ENCODE data around the gene CYSLTR2. TPM values are rescaled to one million over a fixed set of nuclear protein-coding genes. Genes with fewer than 3 reads are reported as not detected.

Gene CYSLTR2
- total RNA-seq, 3 donors from 2014 or later, result 0.14 to 1.4 (median 0.58) TPM

GRCh38 chr13:48737689-48738088 is 84.0 kb downstream of the CYSLTR2 start:
- ATAC-seq (no peak), DNase-seq (no peak)
- Histone ChIP-seq H3K4me3 (no peak overlapping the region), H3K36me3 (ENCODE audit: low read depth) (no peaks in the 10 kb centered on the region), H3K9me3 (no peaks in the 10 kb centered on the region), H3K4me1 (ENCODE audit: low read depth) (peaks cover 2% of the 10 kb centered on the region)
- TF ChIP-seq, protein P1, sequence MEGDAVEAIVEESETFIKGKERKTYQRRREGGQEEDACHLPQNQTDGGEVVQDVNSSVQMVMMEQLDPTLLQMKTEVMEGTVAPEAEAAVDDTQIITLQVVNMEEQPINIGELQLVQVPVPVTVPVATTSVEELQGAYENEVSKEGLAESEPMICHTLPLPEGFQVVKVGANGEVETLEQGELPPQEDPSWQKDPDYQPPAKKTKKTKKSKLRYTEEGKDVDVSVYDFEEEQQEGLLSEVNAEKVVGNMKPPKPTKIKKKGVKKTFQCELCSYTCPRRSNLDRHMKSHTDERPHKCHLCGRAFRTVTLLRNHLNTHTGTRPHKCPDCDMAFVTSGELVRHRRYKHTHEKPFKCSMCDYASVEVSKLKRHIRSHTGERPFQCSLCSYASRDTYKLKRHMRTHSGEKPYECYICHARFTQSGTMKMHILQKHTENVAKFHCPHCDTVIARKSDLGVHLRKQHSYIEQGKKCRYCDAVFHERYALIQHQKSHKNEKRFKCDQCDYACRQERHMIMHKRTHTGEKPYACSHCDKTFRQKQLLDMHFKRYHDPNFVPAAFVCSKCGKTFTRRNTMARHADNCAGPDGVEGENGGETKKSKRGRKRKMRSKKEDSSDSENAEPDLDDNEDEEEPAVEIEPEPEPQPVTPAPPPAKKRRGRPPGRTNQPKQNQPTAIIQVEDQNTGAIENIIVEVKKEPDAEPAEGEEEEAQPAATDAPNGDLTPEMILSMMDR (IDR thresholded peaks at IDR 0.05), result no peak
- intact Hi-C loops (cut with DNase I, micrococcal nuclease), result loop anchor here in 1 of 2 donors (10.0 kb wide), 1 partner anchor 143 kb away; no protein-coding TSS in a partner anchor

GRCh38 chr13:48738311-48738710 is 84.6 kb downstream of the CYSLTR2 start:
- DNase-seq, result no peak
- H3K9me3 ChIP-seq, result no peaks in the 10 kb centered on the region
- TF ChIP-seq, protein P1 (IDR thresholded peaks at IDR 0.05), result no peak
- H3K4me1 ChIP-seq (ENCODE audit: low read depth), result peaks cover 2% of the 10 kb centered on the region
- H3K4me3 ChIP-seq, result no peak overlapping the region
- ATAC-seq, result no peak
- intact Hi-C loops (cut with DNase I, micrococcal nuclease), result loop anchor here in 1 of 2 donors (10.0 kb wide), 1 partner anchor 144 kb away; no protein-coding TSS in a partner anchor
- H3K36me3 ChIP-seq (ENCODE audit: low read depth), result no peaks in the 10 kb centered on the region

DNA sequence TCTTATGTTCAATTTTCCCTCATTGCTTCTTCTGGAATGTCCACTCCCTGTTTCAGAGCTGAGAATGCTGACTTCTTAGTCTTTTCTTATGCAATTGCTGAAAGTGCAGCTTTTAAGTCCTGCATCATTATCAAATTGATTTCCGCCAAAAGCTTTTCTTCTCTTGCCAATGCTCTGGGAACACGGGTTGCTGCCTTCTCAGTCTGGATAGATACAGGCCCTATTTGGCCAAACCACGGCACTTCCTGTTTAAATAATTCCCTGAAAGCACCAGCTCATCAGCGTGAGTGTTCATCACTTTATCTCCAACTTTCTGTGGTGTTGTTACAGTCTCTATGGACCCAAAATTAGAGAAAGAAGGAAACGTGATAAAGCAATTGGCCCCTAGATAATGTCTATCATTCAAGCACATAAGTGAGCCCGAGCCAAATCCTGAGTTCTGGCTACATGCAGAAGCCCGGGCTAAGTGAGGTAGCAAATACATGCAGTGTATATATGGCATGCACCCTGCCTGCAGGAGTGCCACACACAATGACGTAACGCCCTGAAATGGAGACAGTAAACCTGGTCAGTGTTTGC is 85.7 kb downstream of the CYSLTR2 start:
- no peak for ATAC-seq
- intact Hi-C loops (cut with DNase I, micrococcal nuclease), result loop anchor here in 1 of 2 donors (10.0 kb wide), 1 partner anchor 145 kb away; no protein-coding TSS in a partner anchor
- no peaks in the 10 kb centered on the region for H3K36me3 ChIP-seq (ENCODE audit: low read depth)
- no peak overlapping the region for H3K4me3 ChIP-seq
- H3K4me1 ChIP-seq (ENCODE audit: low read depth), result peaks cover 2% of the 10 kb centered on the region
- DNase-seq, result no peak
- TF ChIP-seq, protein P1 (IDR thresholded peaks at IDR 0.05), result no peak
- no peaks in the 10 kb centered on the region for H3K9me3 ChIP-seq

DNA sequence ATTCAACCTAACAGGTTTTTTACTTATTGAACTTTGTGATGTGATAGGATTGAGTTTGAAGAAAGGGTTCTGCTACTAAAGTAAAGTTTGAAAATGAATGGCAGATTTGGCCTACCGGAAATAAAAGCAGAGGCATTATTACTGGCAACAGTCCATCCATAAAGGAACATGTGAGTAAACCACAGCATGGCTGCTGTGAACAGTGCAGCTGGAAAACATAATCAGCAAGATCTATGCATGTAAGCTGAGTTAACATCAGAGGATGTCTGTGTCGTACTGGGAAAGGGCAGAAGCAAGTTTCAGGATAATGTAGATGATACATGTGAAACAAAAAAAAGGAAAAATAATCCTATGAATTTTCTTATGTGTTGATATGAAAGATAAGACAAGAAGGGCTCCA is 87.6 kb downstream of the CYSLTR2 start:
- Histone ChIP-seq H3K4me1 (ENCODE audit: low read depth) (peaks cover 2% of the 10 kb centered on the region), H3K9me3 (no peaks in the 10 kb centered on the region), H3K4me3 (no peak overlapping the region), H3K36me3 (ENCODE audit: low read depth) (no peaks in the 10 kb centered on the region)
- intact Hi-C loops (cut with DNase I, micrococcal nuclease), result no loop called here
- no peak for ATAC-seq
- TF ChIP-seq, protein P1 (IDR thresholded peaks at IDR 0.05), result no peak
- no peak for DNase-seq

- no peak overlapping the region for H3K4me3 ChIP-seq
- no peak for ATAC-seq
- intact Hi-C loops (cut with DNase I, micrococcal nuclease), result no loop called here
- H3K4me1 ChIP-seq (ENCODE audit: low read depth), result peaks cover 9% of the 10 kb centered on the region
- no peaks in the 10 kb centered on the region for H3K36me3 ChIP-seq (ENCODE audit: low read depth)
- TF ChIP-seq, protein P1 (IDR thresholded peaks at IDR 0.05), result no peak
- DNase-seq, result no peak
- H3K9me3 ChIP-seq, result no peaks in the 10 kb centered on the region
Observed at GRCh38 chr13:48746821-48747220, 93.1 kb downstream of the CYSLTR2 start.

All from mucosa of descending colon (tissue), 3 donors.